EH (cell line): ENCODE results near the gene CASZ1.

Source experiments
- DNase-seq: peaks from one replicate; pipeline ENCODE4 v3.0.0-alpha.2; 2015; ENCODE audit warnings: low read depth

The CASZ1 gene

DNA sequence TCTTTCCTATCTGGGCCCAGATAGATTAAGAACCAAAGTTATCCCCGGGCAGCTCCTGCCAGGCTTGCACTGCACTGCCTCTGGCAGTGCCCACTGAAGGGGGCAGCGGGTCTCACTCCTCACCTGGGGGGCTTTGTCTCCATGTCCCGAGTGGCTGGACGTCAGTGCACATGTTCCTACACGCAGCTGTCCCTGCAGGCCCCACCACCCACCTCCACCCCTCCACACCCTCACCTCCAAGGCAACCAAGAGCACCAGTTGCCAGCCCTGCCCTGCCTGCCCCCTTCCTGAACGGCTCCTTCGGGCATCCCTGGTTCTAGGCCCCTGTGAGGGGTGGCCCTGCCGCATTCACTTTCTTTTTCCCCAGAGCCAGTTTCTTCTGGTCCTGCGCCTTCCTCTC is 174.5 kb downstream of the CASZ1 start:
- no peak for DNase-seq

DNA sequence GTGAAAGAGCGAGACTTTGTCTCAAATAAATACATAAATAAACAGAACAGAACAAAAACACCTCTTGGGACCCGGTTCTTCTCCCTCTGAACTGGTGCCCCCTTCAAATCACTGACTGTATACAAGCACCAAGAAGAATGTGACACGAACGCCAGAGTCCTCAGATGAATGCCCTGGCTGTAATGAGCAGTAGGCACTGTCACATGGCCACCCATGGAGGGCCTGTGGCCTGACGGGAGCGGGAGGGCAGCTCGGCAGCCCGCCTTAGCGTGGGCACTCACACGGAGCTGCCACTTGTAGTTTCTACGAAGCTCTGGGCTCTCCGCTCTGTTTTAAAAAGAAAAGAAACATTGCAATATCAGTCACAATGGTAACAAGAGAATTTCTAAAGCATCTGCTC is 175.7 kb downstream of the CASZ1 start:
- no peak for DNase-seq

DNA sequence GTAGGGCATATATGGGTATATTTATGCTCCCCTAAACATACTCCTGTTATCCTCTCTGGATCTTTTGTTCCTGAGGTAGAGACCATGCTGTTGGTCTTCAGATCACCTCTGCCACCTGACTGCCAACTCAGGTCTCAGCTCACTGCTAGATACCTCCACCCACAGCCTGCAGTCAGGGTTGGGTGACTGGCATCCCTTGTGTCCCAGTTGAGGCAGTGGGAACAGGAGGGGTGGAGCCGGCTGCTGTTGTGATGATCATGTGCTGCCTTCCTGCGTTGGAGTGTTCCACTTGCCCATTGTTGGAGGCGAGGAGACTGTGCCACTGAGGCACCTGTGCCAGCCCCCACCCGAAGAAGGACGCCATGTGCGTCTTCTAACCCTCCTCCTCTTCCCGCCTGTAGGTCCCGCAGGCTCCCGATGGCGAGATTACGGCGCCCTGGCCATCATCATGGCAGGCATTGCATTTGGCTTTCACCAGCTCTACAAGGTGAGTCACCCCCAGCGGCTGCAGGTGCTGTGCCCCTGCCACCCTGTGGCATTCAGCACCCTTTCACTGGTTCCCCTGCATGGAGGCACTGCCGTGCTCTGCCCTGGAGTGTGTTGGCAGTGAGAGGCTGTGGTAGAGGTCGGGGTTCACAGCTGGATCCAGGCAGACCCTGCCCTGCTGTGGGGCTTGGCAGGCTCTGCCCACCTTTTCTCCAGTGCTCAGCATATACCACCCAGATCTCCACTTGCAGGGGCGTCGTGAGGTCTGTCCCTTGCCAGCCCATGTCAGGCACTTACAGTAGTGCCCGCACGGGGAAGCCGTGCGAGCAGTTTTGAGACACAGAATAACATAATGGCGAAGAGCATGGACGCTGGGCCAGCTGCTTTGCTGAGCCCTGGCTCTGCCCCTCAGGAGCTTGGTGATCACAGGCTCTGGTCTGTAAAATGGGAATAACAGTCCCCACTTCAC is 178.2 kb downstream of the CASZ1 start:
- no peak for DNase-seq

DNA sequence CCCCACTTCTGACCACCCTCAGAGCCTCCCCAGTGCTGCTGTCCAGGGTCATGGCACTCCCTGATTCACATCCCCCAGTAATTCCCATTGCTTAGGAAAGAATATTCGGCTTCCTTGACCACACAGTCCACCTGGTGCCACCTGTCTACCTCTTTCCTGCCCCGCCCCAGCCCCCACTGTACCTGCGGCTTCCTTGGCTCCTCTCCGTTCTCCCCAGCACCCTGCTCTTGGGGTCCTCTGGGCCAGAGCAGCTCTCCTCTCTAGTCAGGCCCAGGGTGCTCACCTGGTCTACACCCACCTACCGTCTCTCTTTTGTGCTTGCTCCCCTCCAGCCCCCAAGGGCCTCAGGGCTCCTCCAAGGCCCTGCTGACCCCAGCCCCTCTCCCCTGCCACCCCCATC is 179.1 kb downstream of the CASZ1 start:
- no peak for DNase-seq

DNA sequence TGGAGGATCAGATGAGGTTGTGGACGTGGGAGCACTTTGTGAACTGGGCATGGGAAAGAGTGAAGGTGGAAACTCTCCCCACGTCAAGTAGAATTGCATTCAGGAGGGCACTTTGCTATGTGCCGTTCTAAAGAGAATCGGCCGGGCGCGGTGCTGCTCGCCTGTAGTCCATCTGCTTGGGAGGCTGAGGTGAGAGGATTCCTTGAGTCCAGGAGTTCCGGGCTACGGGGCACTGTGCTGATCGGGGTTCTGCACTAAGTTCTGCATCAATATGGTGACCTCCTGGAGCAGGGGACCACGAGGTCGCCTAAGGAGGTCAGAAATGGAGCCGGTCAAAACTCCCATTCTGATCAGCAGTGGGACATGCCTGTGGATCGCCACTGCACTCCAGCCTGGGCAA is 179.8 kb downstream of the CASZ1 start:
- no peak for DNase-seq

DNA sequence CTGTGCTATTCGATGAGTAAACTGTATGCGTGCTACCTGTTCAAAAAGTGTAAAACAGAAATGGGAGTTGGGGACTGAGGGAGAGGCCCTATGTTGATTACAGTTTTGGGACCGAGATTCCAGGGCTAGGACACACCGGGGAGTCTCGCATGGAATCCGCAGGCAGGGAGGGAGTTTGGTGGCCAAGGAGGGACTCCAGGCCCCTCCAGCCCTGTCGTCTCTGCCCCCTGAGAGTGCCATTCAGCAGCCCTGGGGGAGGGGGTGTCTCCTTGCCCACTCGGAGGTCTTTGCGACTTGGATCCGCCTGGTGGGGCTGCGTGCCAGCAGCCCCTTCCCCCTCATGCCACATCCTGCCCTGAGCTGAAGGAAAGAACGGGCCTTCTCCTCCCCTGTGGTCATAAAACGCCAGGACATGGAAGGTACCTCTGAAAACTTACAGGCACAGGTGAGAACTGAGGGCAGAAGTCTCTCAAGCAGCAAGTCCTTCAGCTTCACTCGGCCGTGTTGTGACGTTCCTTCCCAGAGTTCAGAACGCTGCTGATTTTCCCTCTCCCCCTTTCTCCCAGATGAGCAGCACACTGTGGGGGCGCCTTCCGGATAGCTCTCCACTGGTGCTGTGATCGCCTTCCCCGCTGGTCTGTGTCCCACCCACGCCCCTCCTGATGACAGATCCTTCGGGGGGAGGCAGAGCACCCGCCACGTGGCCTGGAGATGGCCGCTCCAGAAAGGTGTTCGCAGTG is 180.3 kb downstream of the CASZ1 start:
- DNase-seq = no peak

DNA sequence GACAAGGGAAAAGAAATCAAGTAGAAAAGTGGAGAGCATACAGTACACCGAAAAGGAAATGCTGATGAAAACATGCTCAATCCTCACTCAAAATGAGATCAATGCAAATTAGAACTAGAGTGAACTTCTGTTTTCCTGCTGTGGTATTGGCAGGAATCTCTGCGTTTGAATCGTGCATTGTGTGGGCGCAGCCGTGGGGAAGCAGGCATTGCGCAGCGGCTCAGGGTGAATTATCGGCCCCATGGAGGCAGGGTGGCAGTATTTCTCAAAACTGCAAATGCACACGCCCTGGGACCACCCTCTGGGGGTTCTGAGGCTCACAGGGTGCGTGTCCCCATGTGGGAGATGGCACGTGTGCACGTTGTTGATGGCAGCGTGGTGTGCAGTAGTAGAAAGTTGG is 181.1 kb downstream of the CASZ1 start:
- no peak for DNase-seq

DNA sequence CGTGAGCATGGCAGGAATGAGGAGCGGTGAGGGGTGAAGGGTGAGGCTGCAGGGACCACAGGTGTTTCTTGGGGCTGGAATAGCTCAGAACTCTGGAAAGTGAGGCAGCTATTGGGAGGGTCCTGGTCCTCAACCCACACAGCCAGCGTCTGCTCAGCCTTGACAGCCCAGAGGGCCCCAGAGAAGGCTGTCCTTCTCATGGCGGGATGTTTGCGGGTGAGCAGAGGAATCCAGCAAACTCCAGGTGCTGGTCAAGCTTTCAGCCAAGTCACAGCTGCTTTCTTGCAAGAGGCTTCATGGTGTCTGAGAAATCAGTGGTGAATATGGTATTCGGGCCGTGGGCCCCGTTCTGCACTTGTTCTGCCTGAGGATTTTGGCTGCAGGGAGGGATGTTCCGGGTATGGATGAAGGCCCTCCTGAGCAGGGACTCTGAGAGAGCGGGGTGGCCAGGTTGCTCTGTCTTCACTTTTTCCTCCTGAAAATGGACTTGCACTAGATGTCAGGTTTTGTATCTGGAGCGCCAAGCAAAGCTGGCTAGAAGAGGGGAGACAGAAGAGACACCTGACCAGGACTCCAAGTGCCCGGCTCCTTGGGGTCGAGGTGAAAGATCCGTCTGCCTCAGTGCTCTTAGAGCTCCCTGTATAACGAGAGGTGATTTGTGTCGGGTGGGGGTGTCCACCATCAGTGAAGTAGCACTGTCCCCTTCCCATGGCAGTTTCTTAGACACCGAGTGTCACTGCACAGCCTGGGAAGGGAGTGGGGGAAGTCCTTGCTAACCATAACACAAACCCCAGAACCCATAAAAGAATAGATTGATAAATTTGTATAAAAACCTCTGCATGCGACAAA is 181.8 kb downstream of the CASZ1 start:
- DNase-seq = no peak

DNA sequence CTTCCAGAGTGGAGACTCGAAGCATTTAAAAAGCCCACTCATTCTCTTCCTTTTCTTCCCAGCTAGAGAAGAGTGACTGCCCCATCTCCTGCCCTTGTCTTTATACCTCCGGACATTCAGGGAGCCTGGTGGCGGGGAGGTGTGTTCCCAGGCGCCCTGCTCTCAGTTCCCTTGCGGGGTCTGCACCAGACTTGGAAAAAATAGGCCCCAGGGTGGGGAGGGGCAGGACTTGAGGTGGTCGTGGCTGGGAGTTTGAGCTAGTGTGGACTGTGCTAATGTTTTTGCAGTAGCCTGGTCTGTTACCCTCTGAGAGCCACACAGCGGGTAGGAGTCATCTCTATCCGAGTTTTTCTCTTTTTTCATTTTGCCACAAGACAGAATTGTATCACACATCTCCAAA is 182.6 kb downstream of the CASZ1 start:
- no peak for DNase-seq

DNA sequence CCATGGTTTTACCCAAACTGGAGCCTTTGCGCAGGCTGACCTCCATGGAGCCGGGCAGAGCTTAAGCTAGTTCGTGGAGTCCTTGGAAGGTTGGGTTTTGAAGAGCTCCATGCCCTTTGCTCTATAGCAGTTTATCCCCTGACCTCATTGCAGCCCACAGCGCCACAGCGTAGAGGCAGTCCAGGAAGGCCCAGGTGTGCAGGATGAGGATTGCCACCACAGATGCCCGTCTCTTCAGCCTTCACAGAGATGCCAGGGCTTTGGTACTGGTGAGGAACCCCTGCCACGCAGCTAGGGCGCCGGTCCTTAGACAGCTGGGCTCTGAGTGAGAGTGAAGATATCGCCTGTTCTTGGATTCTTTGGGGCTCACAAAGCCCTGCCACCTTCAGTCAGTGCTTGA is 183.1 kb downstream of the CASZ1 start:
- DNase-seq = no peak

DNA sequence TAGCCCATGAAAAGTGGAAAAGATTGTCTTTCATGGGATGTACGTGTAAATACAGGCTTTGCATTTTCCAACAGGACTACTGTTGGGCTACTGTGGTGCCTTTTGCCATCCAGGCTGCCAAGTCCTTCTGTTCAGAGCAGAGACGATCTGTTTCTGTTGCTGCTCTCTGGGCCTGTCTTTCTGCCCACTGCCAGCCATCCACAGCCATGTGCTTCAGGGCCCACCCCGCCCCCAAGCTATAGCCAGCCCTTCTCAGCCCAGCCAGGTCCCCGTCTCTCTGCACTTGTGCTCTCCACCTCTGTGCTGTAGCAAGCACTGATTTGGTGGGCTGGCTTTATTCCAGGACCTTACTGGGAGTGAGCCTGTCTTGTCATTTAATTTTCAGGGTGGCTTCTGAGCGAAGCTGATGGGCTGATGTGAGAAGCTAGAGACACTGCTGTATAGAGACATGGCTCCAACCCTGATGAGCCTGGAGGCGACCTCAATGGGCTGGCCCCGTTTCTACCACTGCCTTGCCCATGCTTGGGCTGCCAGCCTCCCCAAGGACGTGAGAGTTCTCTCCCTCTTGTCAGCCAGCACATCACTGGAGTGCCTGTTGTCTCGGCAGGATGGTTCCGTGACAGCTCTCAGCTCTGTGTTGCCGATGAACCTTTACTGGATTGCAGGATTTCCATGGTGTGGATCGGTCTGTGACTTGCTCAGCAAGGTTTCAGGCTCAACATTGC is 183.8 kb downstream of the CASZ1 start:
- no peak for DNase-seq

DNA sequence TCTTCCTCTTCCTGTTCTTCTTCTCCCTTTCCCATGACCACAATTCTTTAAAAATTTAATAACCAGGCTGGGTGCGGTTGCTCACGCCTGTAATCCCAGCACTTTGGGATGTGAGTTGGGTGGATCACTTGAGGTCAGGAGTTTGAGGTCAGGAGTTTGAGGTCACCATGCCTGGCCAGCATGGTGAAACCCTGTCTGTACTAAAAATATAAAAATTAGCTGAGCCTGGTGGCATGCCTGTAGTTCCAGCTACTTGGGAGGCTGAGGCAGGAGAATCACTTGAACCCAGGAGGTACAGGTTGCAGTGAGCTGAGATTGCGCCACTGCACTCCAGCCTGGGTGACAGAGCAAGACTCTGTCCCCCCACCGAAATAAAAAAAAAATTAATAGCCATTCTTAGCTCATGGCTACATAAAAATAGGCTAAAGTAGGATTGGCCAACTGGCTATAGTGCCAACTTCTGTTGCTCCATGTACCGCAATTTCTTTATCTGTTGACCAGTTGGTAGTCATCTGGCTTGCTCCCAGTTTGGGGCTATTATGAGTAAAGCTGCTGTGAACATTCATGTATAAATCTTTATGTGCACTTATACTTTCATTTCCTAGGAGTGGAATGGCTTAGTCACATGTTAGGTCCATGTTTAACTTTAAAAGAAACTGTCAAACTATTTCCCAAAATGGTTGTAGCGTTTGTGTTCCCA is 185.4 kb downstream of the CASZ1 start:
- peak; percentile 14 for DNase-seq

DNA sequence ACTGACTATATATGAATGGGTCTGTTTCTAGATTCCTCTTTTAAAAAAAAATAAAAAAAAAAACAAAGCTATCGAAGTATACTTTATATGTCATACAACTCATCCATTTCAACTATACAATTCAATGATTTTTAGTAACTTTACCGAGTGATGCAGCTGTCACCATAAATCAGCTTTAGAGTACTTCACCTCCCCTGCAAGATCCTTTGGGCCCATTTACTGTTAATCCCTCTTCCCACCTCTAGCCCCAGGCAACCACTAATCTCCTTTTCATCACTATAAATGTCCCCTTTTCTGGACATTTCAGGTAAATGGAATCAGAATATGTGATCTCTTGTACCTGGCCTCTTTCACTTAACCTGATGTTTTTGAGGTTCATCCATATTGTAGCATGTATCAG is 187.8 kb downstream of the CASZ1 start:
- no peak for DNase-seq

DNA sequence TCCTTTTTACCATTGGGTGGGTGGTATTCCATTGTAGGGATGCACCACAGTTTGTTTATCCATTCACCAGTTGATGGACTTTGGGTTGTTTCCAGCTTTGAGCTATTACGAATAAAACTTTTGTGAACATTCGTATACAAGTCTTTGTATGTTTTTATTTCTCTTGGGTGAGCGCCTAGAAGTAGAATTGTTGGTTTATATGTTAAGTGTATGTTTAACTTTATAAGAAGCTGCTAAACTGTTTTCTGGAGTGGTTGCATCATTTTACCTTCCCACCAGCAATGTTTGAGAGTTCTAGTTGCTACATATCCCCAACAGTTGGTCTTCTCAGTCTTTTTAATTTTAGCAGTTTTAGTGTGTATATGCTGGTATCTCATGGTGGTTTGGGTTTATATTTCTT is 189.2 kb downstream of the CASZ1 start:
- no peak for DNase-seq

DNA sequence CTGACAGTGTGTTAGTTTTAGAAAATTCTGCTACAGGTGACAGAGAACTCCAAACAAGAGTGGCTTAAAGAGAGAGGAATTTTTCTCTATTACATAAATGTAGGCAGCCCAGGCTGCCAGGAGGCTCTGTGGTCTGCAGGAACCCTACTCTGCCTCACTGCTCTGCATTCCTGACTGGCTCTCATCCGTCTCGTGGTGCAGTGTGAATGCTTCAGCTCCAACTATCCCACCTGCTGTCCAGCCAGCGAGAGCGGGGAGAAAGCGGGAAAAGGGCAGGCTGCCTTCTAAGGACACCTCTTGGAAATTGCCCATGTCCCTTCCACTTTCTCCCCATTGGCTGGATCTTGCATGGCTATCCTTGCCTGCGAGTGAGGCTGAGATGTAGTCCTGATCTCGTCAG is 190.4 kb downstream of the CASZ1 start:
- DNase-seq = no peak

DNA sequence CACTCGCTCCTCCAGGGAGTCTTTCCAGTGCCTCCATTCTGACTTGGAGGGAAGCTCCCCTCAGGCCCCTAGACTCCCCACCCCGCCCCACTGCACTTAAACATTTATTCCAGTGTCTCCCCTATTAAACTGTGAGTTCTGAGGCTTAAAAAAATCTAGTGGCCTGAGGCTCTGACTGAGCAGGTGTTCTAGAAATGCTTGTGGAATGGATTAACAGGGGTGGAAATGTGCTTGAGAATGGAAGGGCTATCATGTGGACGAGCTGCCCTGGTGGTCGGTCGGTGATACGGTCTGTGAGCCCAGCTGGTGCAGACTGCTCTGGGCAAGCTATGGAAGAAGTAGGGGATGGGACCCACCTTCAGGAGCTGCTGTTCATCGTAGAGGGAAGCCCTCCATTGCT is 191.5 kb downstream of the CASZ1 start:
- no peak for DNase-seq

DNA sequence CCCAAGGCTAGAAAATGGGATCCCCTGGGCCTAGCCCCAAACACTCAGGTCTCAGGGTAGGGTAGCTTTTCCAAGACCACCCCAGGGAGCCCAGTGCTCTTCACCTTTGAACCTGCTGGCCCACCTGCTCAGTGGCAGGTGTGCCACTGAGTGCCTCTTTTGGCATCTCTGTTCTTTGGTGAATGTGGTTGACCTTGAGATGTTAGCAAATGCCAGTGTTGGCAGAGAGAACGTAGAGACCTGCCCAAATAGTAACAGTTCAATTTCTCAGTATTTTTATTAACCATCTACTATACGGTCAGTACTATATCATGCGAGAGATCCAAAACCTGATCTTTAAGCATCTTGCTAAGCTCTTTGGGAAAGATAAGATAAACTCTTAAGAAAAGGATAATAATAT is 193.5 kb downstream of the CASZ1 start:
- DNase-seq = no peak

DNA sequence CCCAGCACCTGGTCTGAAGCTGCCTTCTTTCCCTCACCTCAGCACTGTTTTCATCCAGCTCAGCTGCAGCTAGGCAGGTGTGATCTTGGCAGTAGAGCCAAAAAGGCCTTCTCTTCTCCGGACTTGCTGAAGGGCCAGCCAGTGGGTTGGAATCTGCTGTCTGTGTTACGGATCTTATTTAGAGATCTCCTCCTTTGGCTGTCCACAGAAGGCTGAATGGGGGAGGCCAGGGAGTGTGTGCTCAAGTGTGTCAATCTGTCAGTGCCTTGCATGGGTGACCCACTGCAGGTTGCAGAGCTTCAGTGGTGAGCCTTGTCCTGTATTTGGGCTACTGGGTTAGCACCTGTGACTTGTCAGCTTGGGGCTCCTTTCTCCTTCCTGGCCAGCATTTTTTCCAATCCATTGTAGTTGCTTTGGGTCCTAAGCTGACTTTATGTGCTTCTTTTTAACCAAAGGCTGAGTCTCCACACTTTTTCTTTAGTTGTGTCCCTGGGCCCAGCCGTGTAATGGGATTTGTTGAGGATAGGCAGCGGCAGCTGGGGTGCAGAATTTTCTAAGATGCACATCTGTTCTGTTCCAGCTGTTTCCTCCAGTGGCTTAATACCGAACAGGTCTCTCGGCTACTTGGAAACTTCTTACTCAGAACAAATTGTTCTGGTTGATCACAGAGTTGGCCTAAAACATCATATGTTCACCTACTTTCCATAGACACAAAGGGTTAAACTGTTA is 194.9 kb downstream of the CASZ1 start:
- no peak for DNase-seq

DNA sequence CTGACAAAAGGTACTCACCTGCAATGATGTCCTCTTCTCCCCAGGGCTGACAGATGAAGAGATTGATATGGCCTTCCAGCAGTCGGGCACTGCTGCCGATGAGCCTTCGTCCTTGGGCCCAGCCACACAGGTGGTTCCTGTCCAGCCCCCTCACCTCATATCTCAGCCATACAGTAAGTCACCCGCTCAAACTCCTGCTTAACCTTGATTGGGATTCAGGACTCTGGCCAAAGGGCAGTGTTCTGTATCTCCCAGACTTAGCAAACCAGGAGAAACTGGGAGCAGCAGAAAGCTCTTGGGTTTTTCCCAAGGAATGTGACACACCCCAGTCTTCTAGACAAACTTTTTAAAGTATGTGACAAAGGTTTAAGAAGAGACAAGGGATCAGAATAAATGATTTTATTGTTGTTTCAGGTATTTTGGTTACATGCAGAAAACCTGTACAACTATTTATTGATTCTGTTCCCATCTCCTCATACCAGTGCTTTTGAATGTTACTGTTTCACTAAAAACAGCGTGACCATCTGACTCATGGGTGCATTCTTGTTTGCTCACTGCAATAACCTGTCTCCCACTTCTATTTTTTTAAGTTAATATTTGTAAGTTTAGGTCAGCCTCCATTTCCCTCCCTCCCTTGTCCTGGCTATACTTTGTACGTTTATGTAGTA is 197.1 kb downstream of the CASZ1 start:
- DNase-seq = peak; percentile 81

DNA sequence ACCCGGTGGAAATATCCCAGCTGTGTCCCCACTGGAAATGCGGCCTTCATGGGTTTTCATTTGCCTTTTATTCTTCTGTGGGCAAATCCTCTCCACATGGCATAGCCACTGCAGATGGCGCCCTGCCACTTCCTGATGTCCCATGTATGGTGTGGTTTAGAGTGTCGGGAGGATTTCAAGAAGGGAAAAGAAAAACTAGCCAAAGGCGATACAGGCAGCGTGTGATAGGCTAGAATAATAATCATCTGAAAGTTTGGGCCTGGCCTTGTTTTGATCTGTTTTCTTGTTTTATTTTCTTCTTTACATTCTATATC is 198.1 kb downstream of the CASZ1 start:
- peak; percentile 34 for DNase-seq
